Stimulated activated CD8-positive, alpha-beta memory T cell treated with anti-CD3 and anti-CD28 coated beads, Interleukin-7, amount 100 ng/mL, for 1 hour (primary cell): ENCODE results near the gene RPLP2.

Source experiments
- DNase-seq, 2 donors: peaks; one replicate each; pipeline ENCODE4 v3.0.0-alpha.2; 2020; ENCODE audit warnings: low read depth in 2 of 2

The RPLP2 gene

GRCh38 chr11:773830-774229 lies 35.9 kb upstream of the RPLP2 start:
- DNase-seq = no peak

DNA sequence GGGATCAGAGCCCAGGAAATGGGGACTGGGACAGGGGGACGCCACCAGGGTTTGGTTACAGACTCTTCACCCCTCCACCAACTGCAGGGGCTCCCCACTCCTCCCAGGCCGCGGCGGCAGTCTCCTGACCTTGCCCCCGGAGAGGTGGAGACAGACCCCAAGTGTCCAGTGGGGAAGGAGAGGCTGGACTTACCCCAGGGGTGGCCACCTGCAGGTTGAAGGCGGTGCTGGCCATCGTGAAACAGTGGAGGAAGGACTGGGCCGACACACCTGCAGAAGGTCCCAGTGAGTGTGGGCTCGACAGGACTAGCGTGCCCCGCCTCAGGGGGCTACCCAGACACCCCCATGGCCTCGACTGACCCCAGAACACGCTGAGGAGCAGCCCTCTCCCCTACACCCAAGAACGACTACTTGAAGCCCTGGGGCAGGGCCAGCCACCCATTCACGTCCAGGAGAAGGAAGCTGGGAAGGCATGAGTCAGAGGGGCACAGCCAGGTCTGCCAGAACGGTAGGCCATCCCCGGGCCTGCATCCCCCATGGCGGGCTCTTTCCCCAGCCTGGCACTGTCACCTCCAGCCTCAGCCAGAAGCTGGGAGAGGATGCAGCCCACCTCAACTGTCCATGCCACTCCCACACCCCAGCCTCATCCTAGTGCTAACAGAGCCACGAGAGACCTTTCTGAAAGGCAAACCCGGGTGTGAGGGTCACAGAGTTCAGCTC lies 34.7 kb upstream of the RPLP2 start:
- no peak for DNase-seq

DNA sequence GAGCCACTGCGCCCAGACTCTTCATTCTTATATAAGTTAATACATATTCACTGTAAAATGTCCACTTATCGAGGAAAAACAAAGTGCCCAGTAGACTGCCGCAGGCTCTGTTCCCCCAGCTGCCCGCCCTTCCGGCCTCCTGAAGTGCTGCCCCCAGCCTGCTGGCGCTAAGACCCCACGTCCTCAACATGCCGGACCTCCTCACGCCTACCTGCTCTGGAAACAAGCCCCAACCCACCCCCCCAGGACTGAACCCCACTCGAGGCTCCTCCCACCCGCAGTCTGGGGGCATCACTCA lies 33.6 kb upstream of the RPLP2 start:
- no peak for DNase-seq

DNA sequence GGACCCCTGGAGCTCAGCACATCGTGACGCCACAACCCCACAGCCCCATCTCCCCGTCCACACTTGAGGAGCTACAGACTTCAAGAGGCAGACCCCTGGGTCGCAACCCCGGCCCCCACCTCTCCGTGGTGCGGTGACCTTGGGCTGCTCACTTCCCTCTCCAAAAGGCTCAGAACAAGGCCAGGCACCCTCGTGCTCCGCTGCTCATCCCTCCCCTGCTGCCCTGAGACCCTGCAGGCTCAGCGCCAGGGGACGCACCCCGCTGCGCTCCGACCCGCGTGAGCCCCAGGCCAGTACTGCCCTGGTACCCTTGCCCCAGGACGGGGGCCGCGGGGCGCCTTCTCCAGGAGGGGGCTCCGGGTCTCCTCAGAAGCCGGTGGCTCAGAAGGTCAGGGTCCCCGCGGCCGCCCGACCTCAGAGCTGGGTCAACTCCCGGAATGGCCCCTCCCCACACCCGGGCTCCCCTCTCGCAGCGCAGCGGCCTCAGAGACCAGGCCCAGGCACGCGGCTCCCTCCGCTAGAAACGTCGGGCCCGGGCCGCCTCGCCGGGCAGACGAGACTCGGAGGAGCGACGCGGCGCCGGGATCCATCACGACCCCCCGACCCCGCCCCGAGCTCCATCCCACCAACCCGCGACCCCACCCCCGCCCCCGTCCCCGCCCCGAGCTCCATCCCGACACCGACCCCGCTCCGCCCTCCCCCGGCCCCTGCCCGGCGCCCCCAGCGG lies 33.0 kb upstream of the RPLP2 start:
- DNase-seq = no peak

DNA sequence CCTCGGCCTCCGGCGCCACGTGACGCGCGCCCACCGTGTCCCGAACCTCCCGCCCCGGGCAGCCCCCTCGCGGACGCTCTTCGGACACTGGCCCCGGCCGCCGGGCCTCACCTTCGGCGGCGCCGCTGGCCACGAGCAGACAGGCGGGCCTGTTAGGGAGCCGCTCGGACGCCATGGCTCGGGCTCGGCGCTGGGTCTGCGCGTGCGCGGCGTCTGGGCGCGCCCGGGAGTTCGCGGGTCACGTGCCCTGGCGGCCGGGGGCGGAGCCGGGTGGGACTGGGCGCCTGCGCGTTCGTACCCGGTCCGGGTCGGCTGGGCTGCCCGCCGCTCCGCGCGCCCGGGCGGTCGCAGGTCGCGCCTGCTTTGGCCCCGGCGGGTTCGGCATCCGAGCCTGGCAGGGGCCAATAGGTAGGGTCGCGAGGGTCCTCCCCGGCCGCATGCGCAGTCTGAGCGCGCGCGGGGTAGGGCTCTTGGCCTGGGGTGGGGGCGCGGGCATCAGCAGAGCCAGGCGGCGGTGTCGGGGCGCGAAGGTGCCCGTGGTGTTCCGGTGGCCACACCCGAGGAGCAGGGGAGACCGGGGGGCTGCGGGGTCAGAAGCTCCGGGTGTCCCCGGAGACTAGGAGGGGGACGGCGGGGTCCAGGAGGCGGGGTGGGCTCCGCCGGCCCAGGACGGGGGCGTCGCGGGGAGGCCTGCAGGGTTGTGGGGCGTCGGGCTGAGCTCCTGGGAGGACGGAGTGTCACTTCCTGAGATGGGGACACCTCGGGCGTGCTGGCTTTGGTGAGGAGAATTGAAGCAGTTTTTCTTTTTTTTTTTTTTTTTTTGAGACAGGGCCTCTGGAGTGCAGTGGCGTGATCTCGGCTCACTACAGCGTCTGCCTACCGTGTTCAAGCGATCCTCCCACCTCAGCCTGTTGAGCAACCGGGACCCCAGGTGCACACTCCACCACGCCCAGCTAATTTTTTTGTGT lies 32.2 kb upstream of the RPLP2 start, which contains the start of gene GATD1:
GATD1 (minus strand) TSS at position 200 of the 968 bp plus-strand sequence; CDS start at position 175, 25 bp downstream.
- peak; percentile 84 to 89 for DNase-seq

DNA sequence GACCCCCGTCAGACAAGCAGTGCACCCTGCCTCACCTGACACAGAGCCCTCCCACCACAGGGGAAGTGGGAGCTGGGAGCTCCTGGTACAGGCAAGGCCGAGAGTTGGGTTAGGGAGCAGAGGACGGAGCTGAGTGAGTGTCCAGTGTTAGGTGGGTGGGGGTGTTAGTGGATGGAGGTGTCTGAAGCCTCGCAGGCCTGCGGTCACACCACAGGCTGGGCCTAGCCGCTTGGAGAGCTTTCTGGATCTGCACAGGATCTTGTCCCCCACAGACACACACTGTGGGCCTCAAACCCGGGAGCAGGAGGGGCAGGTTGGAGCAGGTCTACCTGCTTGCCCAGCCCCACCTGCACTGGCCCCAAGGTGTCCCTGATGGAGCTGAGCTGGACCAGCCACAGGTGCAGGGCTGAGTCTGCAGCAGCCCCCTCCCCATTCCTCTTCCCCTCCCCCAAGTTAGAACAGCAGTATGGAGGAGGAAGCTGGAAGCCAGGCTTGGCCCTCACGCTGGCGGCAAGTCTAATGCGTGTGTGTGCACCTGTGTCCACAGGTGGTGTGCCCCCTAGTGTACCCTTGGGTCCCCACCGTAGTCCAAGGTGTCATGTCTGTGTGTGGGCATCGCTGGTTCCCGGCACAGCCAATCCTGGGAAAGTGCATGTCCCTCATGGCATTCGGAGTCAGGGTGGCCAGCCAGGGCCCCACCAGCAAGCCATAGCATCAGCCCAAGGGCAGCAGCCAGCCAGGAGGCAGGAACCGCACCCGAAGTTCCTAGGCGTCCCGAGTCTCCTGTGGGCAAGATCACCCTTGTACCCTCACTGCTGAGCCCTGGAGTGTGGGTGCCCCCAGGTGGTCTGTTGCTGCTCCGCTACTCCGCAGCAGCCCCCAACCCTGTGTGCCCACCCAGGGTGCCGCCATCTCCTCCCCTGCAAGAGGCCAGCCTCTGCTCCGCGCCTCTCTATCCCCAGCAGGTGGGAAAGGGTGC lies 30.5 kb upstream of the RPLP2 start:
- DNase-seq = no peak

DNA sequence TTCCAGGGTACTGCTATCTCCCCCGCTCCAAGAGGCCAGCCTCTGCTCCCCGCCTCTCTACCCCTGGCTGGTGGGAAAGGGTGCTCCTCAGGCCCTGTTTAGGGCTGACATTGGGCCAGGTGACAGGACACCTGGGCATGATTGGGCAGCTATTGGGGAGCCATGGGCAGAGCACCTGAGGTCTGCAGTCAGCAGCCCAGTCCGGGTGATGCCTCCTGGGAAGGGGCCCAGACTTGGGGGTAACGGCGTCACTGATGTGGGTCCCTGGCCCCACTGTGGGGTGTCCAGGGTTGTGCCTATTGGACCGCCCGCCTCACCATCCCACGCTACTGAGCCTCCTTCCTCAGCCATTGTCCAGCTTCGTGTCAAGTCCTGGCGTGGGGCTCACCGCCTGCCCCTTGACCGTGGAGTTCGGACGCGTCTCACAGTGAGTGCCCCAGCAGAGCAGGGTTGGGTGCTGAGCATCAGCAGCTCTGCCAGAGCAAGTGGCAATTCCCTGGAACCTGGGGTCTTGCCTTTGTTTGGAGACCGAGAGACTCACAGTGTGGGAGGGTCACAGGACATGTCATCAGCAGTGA lies 29.7 kb upstream of the RPLP2 start:
- no peak for DNase-seq

DNA sequence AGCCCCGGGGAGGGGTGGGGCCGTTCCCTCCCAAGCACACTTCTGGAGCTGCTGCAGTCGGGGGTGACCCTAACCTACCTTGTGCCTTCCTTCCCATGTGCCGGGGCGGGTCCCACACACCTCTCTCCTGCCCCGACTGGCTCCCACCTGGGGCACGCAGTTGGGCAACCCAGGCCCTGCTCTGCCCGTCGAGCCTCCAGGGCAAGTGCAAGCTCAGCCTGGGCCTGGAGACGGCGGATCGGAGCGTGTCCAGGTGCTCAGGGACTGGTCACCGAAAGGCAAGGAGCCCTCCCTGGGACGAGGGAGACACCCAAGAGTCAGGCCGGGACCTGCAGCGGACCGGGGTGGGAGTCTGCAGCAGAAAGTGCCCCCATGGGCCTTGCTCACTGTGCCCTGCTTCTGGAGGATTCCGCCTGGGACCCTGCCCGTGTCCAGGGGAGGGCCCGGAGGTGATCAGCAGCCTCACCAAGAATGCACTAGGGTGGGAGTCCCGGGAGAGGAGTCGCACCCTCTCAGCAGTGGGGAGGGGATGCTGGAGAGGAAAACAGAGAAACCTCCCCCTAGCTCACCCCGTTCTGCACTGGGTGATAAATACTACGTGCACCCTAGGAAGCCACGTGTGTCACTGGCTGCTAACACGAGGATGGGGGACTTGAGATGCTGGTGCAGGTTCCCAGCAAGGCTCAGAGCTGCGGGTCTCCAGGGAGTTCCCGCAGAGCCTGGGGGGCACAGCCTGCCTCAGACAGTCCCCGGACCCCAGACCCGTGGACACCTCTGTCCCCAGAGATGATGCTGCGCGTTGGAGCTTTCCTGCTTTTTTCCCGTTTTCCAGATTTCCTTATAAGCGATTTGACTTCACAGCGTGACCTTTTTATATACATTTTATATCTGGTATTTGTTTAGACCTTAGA lies 27.2 kb upstream of the RPLP2 start:
- no peak for DNase-seq

DNA sequence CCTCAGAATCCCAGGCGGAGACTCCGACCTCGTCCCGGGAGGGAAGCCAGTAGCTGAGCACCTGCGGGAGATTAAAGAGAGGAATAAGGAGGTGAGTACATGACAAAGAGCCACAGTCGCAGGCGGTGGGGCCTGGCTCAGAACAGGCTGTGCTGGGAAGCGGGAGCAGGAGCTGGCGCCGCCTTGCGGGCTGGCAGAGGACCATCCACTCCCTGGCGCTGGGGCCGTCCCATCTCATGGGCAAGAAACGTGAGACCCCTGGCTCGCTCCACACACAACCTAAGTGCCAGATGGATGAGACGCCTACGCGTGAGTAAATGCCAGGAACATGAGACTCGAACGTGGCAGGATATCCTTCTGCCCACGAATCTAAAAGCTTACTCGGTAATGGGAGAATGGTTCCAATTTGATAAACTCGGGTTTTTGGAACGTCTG lies 26.2 kb upstream of the RPLP2 start:
- DNase-seq = no peak

GRCh38 chr11:786235-787083 lies 23.3 kb upstream of the RPLP2 start:
- no peak for DNase-seq

DNA sequence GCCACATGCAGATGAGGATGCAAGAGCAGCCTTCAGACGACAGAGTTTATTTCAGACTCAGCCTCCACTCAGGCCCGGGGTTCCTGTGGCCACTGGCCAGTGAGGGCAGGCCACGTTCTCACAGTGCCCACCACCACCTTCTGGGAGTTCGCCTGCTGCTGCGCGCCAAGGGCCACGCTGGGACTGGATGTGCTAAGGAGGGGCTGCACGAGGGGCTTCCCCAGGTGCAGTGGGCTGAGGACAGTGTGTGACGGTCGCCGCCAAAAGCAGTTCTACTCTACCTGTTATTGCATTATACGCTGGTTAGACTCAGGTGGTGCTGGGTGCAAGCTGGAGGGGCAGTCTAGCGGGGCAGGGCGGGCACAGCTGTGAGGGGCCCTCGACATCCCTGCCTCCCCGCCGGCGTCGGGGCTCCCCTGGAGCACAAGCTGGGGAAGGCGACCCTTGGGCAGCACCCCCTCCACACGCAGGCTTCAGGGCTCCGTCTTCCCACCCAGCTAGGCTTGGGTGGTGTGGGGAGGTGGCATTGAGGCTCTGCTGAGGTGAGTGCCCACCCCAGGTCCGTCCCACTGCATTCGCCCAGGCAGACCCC lies 22.6 kb upstream of the RPLP2 start:
- DNase-seq = no peak

- no peak for DNase-seq
These were observed 21.6 kb upstream of the RPLP2 start for GRCh38 chr11:788009-788640.

GRCh38 chr11:788953-789940 lies 20.5 kb upstream of the RPLP2 start:
- DNase-seq = no peak

- DNase-seq = no peak
These were observed 19.8 kb upstream of the RPLP2 start, which contains the start of gene CEND1 for GRCh38 chr11:789943-790342. Gene CEND1, minus strand, starts transcription at chr11:790090. Its CDS starts 1,514 bp downstream, at chr11:788576.

DNA sequence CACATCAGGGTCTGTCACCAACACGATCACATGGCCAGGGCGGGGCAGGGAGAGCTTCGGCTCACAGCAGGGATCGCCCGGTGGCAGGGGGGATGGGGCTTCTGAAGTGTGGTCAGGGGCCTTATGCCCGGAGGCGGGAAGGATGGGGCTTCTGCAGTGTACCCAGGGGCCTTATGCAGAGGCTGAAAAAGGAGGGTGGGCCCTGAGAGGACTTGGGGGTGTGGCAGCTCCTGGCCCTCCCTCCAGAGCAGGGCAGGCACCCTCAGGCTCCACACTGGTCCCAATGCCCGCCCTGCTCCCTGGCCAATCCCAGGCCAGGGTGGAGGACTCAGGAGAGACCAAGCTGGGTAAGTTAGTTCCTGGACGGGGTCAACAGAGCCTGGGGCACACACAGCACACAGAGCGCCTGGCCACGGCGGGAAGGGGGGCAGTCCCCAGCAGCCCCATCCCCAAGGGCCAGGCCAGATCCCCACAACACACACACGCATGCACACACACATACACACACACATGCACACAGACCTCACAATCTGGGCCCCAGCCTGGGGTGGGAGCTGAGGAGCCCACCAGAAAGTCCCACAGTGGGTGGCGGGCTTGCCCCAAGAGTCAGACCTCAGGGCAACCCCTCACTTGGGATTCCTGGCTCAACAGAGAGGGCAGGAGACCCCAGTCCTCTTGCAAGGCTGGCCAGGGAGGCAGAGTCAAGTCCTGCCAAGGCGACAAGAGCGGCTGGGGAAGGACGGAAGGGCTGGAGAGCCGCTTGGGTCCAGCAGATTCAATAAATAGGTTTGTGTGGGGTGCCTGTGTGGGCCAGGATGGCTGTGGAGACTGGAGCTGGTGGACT lies 18.8 kb upstream of the RPLP2 start:
- DNase-seq = no peak
